Superior temporal gyrus (tissue), 1 donor: ENCODE measurements around the gene YY2.
A peak's percentile ranks its signal among the peaks of the same experiment; 100 is the strongest.
"Not testable (repeated sequence)": the region's sequence is repeated elsewhere in the genome, so short reads cannot be mapped to it uniquely, and the experiment has no call there.

ENCODE experiments used
- DNase-seq: peaks from one replicate; pipeline ENCODE4 v3.0.0-alpha.2; 2016; ENCODE audit errors: extremely low spot score

Gene YY2

GRCh38 chrX:21855937-21856415 lies at the start of gene YY2:
Gene YY2, plus strand, starts transcription at chrX:21855987. Its CDS starts 498 bp downstream, at chrX:21856485.
- no peak for DNase-seq

- no peak for DNase-seq
Observed at GRCh38 chrX:21806691-21807090, 49.1 kb upstream of the YY2 start.

GRCh38 chrX:21811832-21812231 lies 44.0 kb upstream of the YY2 start:
- no peak for DNase-seq

GRCh38 chrX:21812628-21813027 lies 43.2 kb upstream of the YY2 start:
- DNase-seq, result no peak

GRCh38 chrX:21813612-21814368 lies 42.0 kb upstream of the YY2 start:
- DNase-seq, result no peak

- DNase-seq, result no peak
Observed at GRCh38 chrX:21816136-21816535, 39.7 kb upstream of the YY2 start.

- DNase-seq, result not testable (repeated sequence)
Observed at GRCh38 chrX:21820170-21820569, 35.6 kb upstream of the YY2 start.

- no peak for DNase-seq
Observed at GRCh38 chrX:21821875-21822274, 33.9 kb upstream of the YY2 start.

GRCh38 chrX:21831496-21831895 lies 24.3 kb upstream of the YY2 start:
- no peak for DNase-seq

- peak; percentile 48 for DNase-seq
Observed at GRCh38 chrX:21837056-21837455, 18.7 kb upstream of the YY2 start.

- peak; percentile 12 for DNase-seq
Observed at GRCh38 chrX:21838937-21839333, 16.9 kb upstream of the YY2 start.

- peak; percentile 80 for DNase-seq
Observed at GRCh38 chrX:21839334-21840192, 16.2 kb upstream of the YY2 start, which contains the start of gene MBTPS2. Gene MBTPS2, plus strand, starts transcription at chrX:21839617. Its CDS starts 118 bp downstream, at chrX:21839735.

- DNase-seq, result peak; percentile 17
Observed at GRCh38 chrX:21840193-21840545, 15.6 kb upstream of the YY2 start.

- no peak for DNase-seq
Observed at GRCh38 chrX:21843179-21843578, 12.6 kb upstream of the YY2 start.

GRCh38 chrX:21845096-21845495 lies 10.7 kb upstream of the YY2 start:
- DNase-seq, result no peak

GRCh38 chrX:21847342-21847741 lies 8.4 kb upstream of the YY2 start:
- peak; percentile 37 for DNase-seq

- no peak for DNase-seq
Observed at GRCh38 chrX:21853578-21853977, 2.2 kb upstream of the YY2 start.

- no peak for DNase-seq
Observed at GRCh38 chrX:21856504-21856903, 717 bp downstream of the YY2 start.

- no peak for DNase-seq
Observed at GRCh38 chrX:21863241-21863640, 7.5 kb downstream of the YY2 start.

- no peak for DNase-seq
Observed at GRCh38 chrX:21865436-21865835, 9.6 kb downstream of the YY2 start.

GRCh38 chrX:21870494-21870893 lies 14.7 kb downstream of the YY2 start:
- no peak for DNase-seq

GRCh38 chrX:21873063-21873775 lies 17.4 kb downstream of the YY2 start:
- DNase-seq, result no peak
